Epidermal melanocyte (primary cell): ENCODE data around the gene BUB1B.
A peak's percentile ranks its signal among the peaks of the same experiment; 100 is the strongest.
"Not testable (repeated sequence)": the region's sequence is repeated elsewhere in the genome, so short reads cannot be mapped to it uniquely, and the experiment has no call there.

ENCODE experiments used
- DNase-seq: peaks from one replicate; pipeline ENCODE4 v3.0.0; 2011; ENCODE audit warnings: low spot score; ENCODE audit not compliant: insufficient read length

Gene BUB1B

GRCh38 chr15:40160689-40161688 is at the start of gene BUB1B:
TSS of gene BUB1B (plus strand) at chr15:40161069. CDS start at chr15:40161221, 152 bp downstream.
- DNase-seq = peak; percentile 97

GRCh38 chr15:40111888-40112287 is 49.0 kb upstream of the BUB1B start:
- DNase-seq = no peak

- DNase-seq = no peak
These were observed 48.1 kb upstream of the BUB1B start for GRCh38 chr15:40112789-40113188.

GRCh38 chr15:40114218-40114617 is 46.7 kb upstream of the BUB1B start:
- no peak for DNase-seq

GRCh38 chr15:40115106-40115505 is 45.8 kb upstream of the BUB1B start:
- DNase-seq = not testable (repeated sequence)

GRCh38 chr15:40115670-40116093 is 45.2 kb upstream of the BUB1B start:
- DNase-seq = no peak

- no peak for DNase-seq
These were observed 42.4 kb upstream of the BUB1B start for GRCh38 chr15:40118473-40118872.

GRCh38 chr15:40121911-40122638 is 38.8 kb upstream of the BUB1B start:
- DNase-seq = no peak

- not testable (repeated sequence) for DNase-seq
These were observed 37.9 kb upstream of the BUB1B start for GRCh38 chr15:40122989-40123388.

- not testable (repeated sequence) for DNase-seq
These were observed 37.0 kb upstream of the BUB1B start for GRCh38 chr15:40123863-40124262.

GRCh38 chr15:40124333-40124732 is 36.5 kb upstream of the BUB1B start:
- not testable (repeated sequence) for DNase-seq

- not testable (repeated sequence) for DNase-seq
These were observed 36.0 kb upstream of the BUB1B start for GRCh38 chr15:40124807-40125285.

GRCh38 chr15:40125950-40126349 is 34.9 kb upstream of the BUB1B start:
- DNase-seq = no peak

GRCh38 chr15:40128766-40129660 is 31.9 kb upstream of the BUB1B start:
- DNase-seq = no peak

- DNase-seq = no peak
These were observed 30.8 kb upstream of the BUB1B start for GRCh38 chr15:40130118-40130517.

- DNase-seq = no peak
These were observed 29.9 kb upstream of the BUB1B start for GRCh38 chr15:40130799-40131502.

GRCh38 chr15:40133544-40133943 is 27.3 kb upstream of the BUB1B start:
- DNase-seq = no peak

- DNase-seq = no peak
These were observed 26.0 kb upstream of the BUB1B start for GRCh38 chr15:40134885-40135284.

- DNase-seq = not testable (repeated sequence)
These were observed 24.9 kb upstream of the BUB1B start for GRCh38 chr15:40135846-40136450.
